Thyroid gland (tissue), 4 donors: ENCODE measurements around the gene HBA2.

Experiments used
- POLR2A ChIP-seq, 2 donors: fragments of 450-650 bp; IDR thresholded peaks; one replicate each; pipeline ENCODE4 v1.6.1; 2017; ENCODE audit warnings: antibody characterized with exemption in 2 of 2, mild to moderate bottlenecking in 2 of 2, moderate library complexity in 1 of 2
- TF ChIP-seq, protein P1 (sequence below), 6 experiments: fragments of 200-600 bp in 3 of 6; fragments of 450-650 bp in 3 of 6; sonication (generic) in 3 of 6; IDR thresholded peaks; one replicate each; pipeline ENCODE4 v1.5.1; 2016 to 2019; ENCODE audit warnings: antibody characterized with exemption in 6 of 6, mild to moderate bottlenecking in 2 of 6, inconsistent platforms in 1 of 6, moderate library complexity in 1 of 6

DNA sequence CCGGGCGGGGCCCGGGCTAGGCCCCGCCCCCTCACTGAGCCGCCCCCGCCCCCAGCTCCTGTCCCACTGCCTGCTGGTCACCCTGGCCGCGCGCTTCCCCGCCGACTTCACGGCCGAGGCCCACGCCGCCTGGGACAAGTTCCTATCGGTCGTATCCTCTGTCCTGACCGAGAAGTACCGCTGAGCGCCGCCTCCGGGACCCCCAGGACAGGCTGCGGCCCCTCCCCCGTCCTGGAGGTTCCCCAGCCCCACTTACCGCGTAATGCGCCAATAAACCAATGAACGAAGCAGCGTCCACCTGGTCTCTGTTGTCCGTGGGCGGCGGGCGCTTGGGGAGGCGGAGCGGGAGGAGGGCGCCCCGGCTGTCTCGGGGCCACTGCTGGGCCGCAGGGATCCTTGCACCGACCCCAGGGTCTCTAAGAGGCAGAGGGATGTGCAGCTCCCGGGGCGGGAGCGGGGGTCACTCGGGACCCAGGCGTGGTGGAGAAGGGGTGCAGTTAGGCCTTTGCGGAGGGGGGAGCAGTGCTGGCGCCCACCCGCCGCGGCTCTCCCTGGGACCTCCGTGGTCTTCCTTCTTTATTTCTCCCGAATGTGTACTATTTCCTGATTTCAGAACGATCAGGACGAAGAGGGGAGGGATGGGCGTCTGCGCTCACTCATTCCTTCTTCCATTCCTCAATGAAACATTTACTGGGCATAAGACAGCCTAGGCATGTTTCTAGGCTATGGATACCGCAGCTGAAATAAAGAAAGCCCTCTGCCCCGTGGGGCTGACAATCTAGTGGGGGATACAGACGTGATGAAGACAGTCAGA is 18.3 kb upstream of the HBA2 start:
- TF ChIP-seq, protein P1, sequence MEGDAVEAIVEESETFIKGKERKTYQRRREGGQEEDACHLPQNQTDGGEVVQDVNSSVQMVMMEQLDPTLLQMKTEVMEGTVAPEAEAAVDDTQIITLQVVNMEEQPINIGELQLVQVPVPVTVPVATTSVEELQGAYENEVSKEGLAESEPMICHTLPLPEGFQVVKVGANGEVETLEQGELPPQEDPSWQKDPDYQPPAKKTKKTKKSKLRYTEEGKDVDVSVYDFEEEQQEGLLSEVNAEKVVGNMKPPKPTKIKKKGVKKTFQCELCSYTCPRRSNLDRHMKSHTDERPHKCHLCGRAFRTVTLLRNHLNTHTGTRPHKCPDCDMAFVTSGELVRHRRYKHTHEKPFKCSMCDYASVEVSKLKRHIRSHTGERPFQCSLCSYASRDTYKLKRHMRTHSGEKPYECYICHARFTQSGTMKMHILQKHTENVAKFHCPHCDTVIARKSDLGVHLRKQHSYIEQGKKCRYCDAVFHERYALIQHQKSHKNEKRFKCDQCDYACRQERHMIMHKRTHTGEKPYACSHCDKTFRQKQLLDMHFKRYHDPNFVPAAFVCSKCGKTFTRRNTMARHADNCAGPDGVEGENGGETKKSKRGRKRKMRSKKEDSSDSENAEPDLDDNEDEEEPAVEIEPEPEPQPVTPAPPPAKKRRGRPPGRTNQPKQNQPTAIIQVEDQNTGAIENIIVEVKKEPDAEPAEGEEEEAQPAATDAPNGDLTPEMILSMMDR (IDR thresholded peaks at IDR 0.05): no peak
- TF ChIP-seq POLR2A (IDR thresholded peaks at IDR 0.05): no peak
